Anterior cingulate cortex (tissue), 58 donors: ENCODE measurements around the gene PIK3R1.

ENCODE experiments used
- DNase-seq, 58 donors: peaks; one replicate each; lab custom pipeline; 2025; lab: John Stamatoyannopoulos, UW

The PIK3R1 gene

DNA sequence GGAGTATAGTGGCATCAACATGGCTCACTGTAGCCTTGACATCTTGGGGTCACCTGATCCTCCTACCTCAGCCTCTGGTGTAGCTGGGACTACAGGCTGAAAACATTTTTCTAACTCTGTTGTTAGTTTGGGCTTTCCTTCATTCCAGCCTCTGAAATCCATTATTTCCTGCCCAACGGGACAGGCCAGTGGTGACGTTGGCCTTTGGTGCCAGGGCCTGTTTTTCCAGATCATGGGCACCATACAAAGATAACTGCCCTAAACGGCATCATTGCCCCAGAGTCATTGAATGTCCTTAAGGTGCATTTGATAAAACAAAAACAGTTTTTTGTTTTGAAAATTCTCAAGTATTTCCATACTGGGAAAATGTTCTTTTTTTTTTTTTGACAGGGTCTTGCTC lies 32.1 kb downstream of the PIK3R1 start:
- DNase-seq = no peak

GRCh38 chr5:68248896-68249295 lies 33.3 kb downstream of the PIK3R1 start:
- DNase-seq = no peak

DNA sequence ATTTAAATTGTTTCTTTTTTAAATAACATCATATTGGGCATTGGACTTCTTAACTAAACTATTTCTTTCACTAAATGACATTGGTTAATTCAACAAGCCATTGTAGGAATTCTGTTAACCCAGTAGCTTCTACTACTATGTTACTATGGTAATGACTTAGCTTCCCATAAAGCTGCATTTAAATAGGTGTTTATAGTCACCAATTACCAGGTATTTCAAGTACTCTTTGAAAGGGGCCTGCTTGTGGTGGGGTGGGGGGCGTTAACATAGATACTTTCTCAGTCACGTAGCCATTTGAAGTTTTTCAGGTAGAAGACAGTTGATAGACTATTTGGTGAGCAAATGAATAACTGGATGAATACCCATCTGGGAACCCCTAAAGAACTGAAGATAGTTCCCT lies 34.0 kb downstream of the PIK3R1 start:
- no peak for DNase-seq

DNA sequence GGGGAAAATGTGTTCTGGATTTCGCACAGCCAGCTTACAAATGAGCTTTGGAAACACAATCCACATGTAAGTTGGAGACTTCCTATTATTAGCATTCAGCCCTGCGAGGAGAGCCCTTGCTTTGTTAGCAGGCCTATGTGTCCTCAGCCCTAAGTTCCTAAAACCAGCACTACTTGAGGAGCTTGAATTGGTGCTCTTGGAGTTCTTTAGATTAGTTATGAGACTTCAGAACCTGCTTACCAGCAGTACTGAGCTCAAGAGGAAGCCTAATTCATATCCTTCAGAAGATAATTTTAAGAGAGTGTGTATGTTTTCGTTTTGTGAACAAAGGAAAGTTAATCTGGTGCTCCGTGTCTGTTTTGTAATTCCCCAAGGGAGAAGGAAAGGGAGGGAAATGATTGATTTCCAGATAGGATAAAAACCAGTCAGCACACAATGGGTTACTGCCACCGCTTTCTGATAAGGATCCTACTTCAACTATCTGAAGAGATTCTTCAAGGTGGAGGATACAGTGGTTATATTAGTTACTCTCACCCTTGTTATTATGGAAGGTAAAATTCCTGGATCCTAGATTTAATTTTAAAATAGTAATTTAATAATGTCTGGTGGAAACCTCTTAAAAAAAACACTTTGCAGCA lies 35.2 kb downstream of the PIK3R1 start:
- DNase-seq = no peak

DNA sequence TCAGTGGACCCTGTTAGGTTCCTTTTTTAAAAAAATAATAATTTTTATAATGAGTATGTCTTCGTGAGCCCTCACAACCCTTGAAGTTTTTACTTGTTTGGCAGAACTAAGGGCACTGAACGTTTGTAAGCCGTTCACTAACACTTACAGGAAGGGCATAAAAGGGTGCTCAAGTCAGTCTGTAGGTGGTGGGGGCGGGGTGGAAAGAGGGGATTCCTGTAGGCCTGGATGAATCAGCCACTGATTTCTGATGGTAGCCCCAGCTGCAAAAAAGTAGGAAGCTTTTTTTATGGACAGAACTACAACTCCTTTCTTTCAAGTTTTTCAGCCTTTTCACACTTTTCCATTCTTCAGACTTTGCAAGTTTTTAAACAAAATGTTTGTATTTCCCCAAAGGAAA lies 35.8 kb downstream of the PIK3R1 start:
- peak in 1 of 58 donors; percentile 37 for DNase-seq

DNA sequence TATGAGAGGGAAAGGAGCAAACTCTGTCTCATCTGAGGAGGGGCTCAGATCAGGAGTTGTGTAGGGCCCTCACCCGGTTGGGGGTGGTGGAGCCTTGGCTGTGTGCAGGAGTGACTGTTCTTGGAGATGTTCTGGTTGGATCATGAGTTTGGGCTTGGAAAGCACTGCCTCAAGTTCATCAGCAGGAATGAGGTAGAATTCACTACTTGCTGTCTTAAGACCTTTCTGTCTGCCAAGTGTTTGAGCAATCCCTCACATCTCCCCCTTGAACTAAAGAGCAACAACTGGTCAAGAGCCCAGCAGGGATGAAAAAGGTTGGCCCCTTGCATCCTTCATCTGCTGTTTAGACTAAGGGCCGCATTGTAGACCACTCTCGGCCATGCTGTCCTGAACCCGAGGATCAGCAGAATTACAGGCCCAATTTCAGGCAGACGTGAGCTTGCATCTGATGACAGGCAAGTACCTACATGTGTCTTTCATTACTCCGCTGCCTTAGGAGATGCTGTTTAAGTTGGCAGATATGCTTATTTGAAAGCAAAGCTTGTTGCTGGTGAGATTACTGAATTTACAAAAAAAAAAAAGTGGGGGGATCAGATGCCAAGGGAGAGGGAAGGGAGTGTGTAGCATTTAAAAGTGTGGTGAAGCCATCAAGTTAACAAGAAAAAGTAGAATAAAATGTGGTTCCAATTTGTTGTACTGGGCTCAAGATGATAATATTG lies 36.4 kb downstream of the PIK3R1 start:
- DNase-seq = peak in 3 of 58 donors; percentile 30 to 55 (median 47)

GRCh38 chr5:68252673-68253623 lies 37.4 kb downstream of the PIK3R1 start:
- peak in 33 of 58 donors; percentile 12 to 72 (median 38) for DNase-seq

- DNase-seq = no peak
Measured at GRCh38 chr5:68253624-68254585, 38.3 kb downstream of the PIK3R1 start.

DNA sequence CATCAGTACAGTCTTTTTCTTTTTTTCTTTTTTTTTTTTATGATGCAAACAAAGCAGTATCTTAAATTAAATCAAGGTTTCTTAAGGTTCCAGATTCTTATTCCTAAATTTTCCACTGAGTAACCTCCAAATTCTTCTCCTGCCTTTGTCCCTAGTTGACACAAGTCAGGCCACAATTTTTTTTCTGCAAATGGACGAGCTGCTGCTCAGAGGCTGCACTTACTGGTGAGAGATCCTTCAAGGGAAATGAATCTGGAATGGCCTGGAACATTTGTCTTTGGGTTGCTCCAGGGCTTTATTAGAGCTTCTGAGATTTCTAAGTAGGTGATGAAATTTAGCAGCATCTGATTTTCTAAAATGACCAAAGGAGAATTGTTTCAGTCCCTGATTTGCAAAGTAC lies 39.3 kb downstream of the PIK3R1 start:
- DNase-seq = no peak

- peak in 1 of 58 donors; percentile 18 for DNase-seq
Measured at GRCh38 chr5:68255305-68256120, 40.0 kb downstream of the PIK3R1 start.

GRCh38 chr5:68257210-68257609 lies 41.7 kb downstream of the PIK3R1 start:
- no peak for DNase-seq

GRCh38 chr5:68258531-68258930 lies 43.0 kb downstream of the PIK3R1 start:
- no peak for DNase-seq

- no peak for DNase-seq
Measured at GRCh38 chr5:68259700-68260099, 44.1 kb downstream of the PIK3R1 start.

DNA sequence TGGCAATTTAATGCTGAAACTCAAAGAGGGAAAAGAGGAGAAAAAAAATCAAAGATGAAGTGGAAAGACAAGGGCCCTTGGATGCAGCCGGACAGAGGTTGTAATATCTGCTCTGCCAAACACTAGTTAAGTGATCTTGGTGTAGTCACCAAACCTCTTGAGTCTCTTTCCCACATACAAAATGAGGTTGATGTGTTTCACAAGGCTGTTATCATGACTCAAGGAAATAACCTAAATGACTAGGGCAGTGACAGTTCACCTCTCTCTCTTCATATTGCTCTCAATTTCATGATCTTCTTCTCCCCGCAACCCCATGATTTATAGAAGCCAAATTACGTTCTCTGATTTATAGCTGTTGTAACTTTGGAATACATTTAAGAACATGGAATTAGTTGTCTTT lies 44.9 kb downstream of the PIK3R1 start:
- DNase-seq = no peak

DNA sequence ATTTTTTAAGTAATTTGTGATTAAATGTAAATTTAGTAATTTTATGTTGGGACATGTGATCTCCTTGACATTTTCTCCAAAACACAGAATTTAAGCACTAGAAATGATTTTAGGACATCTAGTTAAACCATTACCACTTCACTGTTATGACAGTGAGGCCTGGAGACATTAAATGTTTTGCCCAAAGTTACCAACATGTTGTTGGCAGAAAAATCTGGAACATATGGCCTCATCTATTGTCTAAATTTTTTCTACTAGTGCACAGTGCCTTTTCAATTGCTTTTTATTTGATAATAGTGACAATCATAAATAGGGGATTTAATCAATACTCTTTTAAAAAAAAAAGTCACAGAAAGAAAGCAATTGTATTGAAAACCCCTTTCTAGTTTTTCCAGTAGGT lies 45.6 kb downstream of the PIK3R1 start:
- DNase-seq = no peak

DNA sequence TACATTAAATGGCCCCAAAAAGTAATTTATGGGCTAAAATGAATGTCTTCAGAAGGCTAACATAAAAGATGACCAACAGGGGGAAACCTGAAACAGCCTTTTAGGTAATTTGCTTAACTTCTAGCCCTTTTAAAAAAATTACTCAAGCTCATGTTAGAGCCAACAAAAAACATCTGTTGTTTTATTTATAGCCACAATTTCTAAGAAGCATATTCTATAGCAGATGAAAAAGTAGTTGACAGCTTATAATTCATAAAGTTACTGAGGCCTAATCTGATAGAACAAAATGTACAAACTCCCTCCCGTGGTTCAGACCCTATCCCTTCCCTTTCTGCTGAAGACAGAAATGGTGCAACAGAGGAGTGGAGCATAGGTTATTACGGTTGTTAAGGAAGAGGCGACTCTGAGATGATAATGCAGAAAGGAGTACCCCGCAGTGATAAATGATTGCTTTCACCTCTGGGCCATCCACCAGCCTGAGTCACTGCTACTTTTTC lies 46.1 kb downstream of the PIK3R1 start:
- DNase-seq = no peak

DNA sequence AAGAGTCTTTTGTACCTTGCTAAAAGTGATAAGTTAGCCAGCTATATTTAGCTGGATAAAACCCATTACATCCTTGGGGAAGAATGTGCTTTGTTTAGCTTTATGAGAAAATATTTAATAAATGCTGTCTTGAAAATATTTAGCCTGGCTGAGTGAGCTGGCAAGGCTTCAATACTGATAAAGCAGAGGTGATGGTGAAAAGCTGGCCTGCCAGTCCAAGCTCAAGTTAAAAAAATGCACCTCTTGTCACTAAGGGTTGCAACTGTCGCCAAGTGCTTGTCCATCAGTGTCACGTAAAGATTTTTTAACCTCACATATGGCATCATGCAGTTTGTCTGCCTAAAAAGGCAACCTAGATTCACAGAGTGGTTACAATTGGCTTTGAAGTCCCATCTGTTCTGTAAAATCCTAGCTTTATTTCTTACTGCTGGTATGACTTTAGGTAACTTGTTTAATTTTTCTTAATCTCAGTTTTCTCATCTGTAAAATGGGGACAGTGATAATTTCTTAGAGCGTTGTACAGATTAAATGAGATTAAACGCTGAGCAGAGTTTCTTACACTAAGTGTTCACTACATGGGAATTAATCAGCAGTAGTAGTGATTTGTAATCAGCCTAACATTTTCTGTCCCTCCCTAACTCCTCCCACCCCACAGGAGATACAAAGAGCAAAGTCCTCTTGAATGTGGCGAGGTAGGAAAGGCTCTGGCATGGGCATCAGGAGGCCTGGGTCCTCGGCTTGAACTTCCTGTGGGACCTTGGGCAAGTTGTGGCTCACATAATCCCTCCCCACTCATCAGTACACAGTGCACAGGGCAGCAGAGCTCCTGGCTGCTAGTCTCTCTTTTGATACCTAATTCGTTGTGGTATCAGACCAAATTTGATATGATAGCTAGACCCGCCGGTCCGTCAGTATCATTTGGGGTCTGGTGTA lies 48.7 kb downstream of the PIK3R1 start:
- DNase-seq = no peak

- DNase-seq = no peak
Measured at GRCh38 chr5:68265347-68265746, 49.8 kb downstream of the PIK3R1 start.
